ENCODE data around the gene TACC2.

GRCh38 chr10:122232769-122233168 is 243.8 kb downstream of the TACC2 start:
- TF ChIP-seq CTCF (conservative IDR thresholded peaks at IDR 0.05) (no peak), ZFX (IDR thresholded peaks at IDR 0.05) (no peak)
